NCI-H524 treated with DMSO at 0.1 percent for 48 hours (cell line): ENCODE measurements around the gene CCNL1.
A peak's percentile ranks its signal among the peaks of the same experiment; 100 is the strongest.
"Not testable (repeated sequence)": the region's sequence is repeated elsewhere in the genome, so short reads cannot be mapped to it uniquely, and the experiment has no call there.

Experiments
- DNase-seq: peaks from one replicate; lab custom pipeline; 2025; lab: John Stamatoyannopoulos, UW

CCNL1 gene

GRCh38 chr3:157170861-157171260 is 10.9 kb upstream of the CCNL1 start:
- no peak for DNase-seq

GRCh38 chr3:157167371-157168042 is 7.6 kb upstream of the CCNL1 start:
- no peak for DNase-seq

DNA sequence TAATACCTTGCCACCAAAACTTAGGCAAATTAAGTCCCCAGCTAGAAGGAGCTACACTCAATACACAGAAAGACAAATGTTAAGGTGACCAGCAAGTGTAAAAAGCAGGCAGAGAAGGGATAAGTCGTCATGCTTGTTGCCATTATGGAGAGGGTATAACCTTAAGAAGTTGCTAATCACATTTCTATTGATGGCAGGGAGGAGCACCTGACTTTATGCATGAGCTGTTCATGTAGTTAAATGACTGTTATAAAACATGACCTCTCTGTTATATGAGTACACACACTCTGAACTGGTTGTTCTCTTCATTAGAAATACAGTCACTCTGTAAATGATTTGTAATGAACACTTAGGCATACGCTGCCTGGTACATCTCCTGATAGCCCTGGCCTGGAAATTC is 6.6 kb upstream of the CCNL1 start:
- DNase-seq, result no peak

DNA sequence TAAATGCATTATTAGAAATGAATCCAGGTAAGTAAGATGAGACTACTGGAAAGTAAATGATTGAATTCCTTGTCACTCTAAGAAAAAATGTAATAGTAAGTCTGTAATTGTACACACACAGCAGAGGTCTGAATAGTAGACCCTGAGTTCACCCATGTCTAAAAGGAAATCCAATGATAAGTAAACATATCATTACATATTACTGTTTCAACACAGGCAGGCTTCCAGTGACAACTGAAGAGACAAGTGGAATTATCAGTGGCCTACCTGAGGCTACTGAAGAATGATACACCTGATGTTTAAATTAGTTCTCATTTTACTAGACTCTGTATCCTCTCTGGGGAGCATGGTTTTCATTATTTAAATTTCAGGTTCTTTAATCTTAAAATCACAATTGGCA is 6.2 kb upstream of the CCNL1 start:
- DNase-seq, result no peak

DNA sequence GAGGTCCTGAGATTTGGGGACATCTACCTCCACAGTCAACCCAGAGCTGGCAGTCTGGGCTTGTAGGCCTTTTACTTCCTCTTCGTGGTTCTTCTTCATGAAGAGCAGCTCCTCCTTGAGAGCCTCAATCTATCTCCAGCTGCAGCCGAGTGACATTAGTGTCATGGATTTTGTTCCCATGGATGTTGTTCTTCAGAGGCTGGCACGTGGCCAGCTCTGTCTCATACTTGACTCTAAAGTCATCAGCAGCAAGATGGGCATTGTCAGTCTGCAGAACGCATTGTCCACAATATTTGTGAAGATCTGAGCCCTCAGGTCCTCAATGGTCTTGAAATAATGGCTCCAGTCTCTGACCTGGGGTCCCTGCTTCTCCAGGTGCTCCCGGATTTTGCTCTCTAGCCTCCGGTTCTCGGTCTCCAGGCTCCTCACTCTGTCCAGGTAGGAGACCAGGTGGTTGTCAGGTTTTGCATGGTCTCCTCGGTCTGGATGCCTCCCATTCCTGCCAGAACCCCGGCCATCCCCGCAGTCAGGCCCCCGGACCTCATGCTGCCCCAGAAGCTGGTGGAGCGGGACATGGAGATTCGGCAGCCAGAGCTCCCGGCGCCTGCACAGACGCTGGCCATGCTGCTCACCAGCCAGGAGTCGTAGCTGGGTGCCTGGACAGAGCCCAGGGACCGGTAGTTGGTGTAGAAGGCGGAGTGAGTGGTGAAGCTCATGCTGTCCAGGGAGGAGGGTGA is 3.4 kb upstream of the CCNL1 start:
- no peak for DNase-seq

DNA sequence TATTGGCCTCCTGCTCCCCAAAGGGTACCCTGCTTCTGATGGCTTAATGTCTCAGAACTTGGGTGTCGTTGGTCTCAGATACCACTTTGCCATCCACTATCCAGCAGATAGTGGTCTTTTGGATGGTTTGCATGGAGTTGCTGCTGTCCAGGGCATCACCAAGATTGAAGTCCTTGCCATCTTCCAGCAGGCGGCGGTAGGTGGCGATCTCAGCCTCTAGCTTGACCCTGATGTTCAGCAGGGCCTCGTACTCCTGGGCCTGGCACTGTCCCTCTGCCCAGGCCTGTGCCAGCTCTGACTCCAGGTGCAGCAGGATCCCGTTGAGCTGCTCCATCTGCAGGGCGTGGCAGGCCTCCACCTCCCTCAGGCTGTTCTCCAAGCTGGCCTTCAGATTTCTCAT is 2.7 kb upstream of the CCNL1 start:
- DNase-seq, result not testable (repeated sequence)

DNA sequence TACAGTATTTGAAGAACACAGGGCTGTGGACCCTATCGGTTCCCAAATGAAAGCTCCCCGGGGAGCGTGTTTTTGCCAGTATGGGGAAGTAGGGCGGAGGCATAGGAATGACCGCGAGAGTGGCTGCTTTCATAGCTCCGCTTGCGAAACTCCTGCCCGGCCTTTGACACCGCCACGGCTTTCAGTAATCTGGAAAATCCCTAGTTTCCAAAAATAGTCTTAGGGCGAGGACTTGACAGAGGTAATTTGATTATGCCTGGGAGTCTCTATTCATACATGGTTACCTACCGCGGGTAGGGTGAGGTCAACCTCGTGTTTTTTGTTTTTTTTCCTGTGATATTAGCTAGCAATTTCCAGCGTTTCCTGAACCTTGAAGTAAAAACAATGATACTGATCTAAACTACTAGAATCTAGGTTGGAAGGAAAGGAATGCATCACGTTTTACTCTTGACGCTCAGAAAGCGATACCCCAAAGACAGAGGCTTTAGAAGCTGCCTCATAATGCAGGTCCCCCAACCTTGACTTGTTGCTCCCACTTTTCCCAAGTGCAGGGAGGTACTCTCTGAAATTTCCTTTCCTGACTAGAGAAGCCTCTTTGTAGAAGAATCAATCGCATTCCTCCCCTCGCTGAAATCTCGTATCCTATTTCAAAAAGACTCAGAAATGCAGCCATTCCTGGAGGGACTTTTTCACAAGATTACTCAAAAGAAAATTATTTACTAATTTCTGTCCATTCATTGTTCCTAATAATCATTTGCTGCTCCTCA is 894 bp upstream of the CCNL1 start:
- no peak for DNase-seq

GRCh38 chr3:157159037-157159761 is 748 bp downstream of the CCNL1 start:
- no peak for DNase-seq

- no peak for DNase-seq
Measured at GRCh38 chr3:157157836-157158235, 2.1 kb downstream of the CCNL1 start.

DNA sequence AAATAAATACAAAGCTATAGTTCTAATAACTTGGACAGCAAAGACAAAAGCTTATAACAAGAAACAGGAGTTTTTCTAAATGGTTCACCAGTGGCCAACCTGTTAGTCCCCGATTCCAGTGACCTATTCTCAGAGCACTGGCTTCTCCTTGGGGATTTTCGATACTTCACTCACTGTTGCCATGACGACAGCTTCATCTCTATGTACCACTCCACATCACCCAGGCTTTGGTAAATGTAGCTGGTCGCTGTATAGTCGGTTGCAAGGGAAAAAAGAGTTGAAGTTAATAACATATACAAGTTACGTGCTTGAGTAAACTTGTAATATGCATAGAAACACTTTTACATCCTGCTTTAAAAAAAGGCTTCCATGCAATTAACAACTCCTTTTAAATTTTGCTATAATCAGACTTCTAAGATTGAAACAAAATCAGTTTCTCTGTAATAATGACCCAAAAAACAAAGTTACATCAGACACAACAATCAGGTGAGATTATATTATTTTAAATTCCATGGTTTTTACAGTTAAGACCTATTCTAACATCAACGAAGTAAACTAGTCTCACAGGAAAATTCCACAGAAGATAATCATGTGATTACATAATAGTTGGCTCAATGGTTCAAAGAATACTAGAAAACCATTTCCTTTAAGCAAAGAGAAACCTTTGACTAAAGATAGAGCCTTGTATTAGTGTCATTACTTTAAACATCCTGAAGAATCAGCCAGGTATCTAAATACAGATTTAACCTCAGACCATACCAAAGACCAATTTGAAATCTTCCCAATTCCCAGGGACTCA is 2.9 kb downstream of the CCNL1 start:
- DNase-seq, result peak; percentile 18

- DNase-seq, result no peak
Measured at GRCh38 chr3:157155591-157155990, 4.4 kb downstream of the CCNL1 start.

GRCh38 chr3:157154563-157155330 is 5.2 kb downstream of the CCNL1 start:
- DNase-seq, result no peak

GRCh38 chr3:157152930-157153329 is 7.0 kb downstream of the CCNL1 start:
- DNase-seq, result no peak

DNA sequence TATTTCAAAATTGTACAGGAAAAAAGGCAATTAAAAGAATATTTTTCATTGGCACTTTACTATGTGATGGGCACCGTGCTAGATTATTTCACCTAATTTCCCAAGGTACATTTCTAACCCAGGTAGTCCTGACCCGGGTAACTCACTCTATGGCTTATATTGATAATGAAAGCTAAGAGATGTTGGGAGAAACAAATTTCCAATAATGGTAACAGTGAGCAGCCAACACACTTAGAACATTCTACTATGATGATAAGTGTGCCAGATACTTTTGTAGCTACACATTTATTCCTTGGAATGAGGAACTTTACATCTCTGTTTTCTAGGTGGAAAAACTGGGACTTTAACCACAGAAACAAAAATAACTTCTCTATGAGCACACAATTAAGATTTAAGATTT is 7.5 kb downstream of the CCNL1 start:
- no peak for DNase-seq

DNA sequence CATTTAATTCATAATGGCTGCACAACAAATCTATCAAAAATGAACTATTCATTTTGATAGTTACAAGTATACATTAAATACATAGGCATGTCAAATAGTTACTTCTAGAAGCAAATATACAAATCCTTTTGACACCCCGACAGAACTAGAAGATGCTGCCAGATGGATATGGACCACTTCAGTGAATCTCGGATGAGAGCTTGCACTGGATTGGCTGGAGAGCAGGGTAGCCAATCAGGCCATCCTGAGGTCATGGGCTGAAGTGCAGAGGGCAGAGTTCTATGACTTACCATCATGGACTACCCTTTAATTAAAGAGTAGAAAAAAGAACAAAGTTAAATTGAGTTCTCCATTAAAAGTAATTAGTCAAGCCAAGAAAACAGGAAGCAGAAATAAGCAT is 8.3 kb downstream of the CCNL1 start:
- DNase-seq, result peak; percentile 8

DNA sequence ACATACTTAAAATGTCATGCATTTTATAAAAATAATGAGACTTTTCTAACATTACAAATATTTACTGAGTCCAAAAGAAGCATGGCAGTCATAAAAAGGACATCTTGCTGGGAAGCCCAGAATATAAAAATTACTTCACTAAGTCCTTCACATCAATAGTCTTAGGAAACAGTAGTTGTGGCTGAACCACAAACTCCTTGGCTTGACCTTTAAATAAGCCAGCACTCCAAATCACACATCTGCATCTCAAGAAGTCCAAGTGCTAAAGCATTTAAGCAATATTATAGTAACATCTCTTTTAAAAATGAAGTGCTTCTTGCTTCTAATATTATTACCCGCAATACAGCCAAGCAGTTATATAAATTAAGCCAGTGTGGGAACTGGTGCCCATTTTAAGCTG is 8.8 kb downstream of the CCNL1 start:
- no peak for DNase-seq

- DNase-seq, result no peak
Measured at GRCh38 chr3:157149136-157149696, 10.7 kb downstream of the CCNL1 start.

DNA sequence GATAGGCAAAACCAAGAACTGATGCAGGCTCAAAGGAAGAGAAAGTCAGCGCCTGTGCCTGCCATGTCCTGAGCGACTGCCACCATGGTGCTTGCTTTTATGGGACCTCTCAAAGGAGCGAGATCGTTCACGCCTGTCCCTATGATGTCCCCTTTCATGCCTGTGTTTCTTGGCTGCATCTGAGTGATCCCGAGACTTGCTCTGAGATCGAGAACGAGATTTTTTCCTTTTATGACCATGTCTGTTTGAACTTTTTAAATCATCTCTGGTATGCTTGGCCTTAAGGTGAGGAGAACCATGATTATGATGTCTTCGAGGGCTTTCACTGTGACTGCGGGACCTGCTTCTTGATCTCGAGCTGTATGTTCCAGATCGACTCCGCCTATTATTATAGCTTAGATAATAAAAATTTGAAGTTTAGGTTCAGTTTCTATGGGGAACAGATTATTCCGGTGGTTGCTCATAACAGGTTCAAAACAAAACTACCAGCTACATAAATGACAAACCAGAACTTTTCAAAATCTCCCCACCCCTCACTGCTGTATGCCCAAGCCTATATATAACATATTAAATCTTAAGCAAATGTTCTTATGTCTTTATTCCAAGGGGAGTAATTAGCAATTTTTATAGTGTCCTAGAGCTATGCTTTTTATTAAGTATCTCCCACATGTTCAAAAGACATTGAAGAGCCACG is 11.6 kb downstream of the CCNL1 start:
- DNase-seq, result no peak

GRCh38 chr3:157147099-157147803 is 12.7 kb downstream of the CCNL1 start:
- no peak for DNase-seq
